ENCODE measurements around the gene WT1. TPM values are rescaled to one million over a fixed set of nuclear protein-coding genes. Genes with fewer than 3 reads are reported as not detected.
A peak's percentile ranks its signal among the peaks of the same experiment; 100 is the strongest.
"Not testable (repeated sequence)": the region's sequence is repeated elsewhere in the genome, so short reads cannot be mapped to it uniquely, and the experiment has no call there.

Gene WT1
- total RNA-seq, 1 donor from 2014 or later: not detected

- DNase-seq (ENCODE audit: low read depth in 2 of 2): no peak
Observed at GRCh38 chr11:32388871-32389770, 46.2 kb downstream of the WT1 start.

GRCh38 chr11:32388365-32388764 lies 47.0 kb downstream of the WT1 start:
- DNase-seq (ENCODE audit: low read depth in 2 of 2): no peak

GRCh38 chr11:32387411-32387810 lies 47.9 kb downstream of the WT1 start:
- no peak for DNase-seq (ENCODE audit: low read depth in 2 of 2)

- peak in 1 of 2 donors; percentile 12 for DNase-seq (ENCODE audit: low read depth in 2 of 2)
Observed at GRCh38 chr11:32386770-32387377, 48.5 kb downstream of the WT1 start.

- peak in 1 of 2 donors; percentile 32 for DNase-seq (ENCODE audit: low read depth in 2 of 2)
Observed at GRCh38 chr11:32385998-32386397, 49.3 kb downstream of the WT1 start.

GRCh38 chr11:32382339-32383049 lies 52.8 kb downstream of the WT1 start:
- DNase-seq (ENCODE audit: low read depth in 2 of 2): no peak

- no peak for DNase-seq (ENCODE audit: low read depth in 2 of 2)
Observed at GRCh38 chr11:32381179-32381578, 54.2 kb downstream of the WT1 start.

- DNase-seq (ENCODE audit: low read depth in 2 of 2): no peak
Observed at GRCh38 chr11:32379719-32380118, 55.6 kb downstream of the WT1 start.

- DNase-seq (ENCODE audit: low read depth in 2 of 2): no peak
Observed at GRCh38 chr11:32375826-32376225, 59.5 kb downstream of the WT1 start.

GRCh38 chr11:32374261-32374711 lies 61.1 kb downstream of the WT1 start:
- DNase-seq (ENCODE audit: low read depth in 2 of 2): peak; percentile 4 to 33

- DNase-seq (ENCODE audit: low read depth in 2 of 2): not testable (repeated sequence)
Observed at GRCh38 chr11:32369987-32370386, 65.4 kb downstream of the WT1 start.

- no peak for DNase-seq (ENCODE audit: low read depth in 2 of 2)
Observed at GRCh38 chr11:32366666-32367065, 68.7 kb downstream of the WT1 start.

- no peak for DNase-seq (ENCODE audit: low read depth in 2 of 2)
Observed at GRCh38 chr11:32365192-32365591, 70.1 kb downstream of the WT1 start.

GRCh38 chr11:32358729-32359128 lies 76.6 kb downstream of the WT1 start:
- no peak for DNase-seq (ENCODE audit: low read depth in 2 of 2)

- DNase-seq (ENCODE audit: low read depth in 2 of 2): no peak
Observed at GRCh38 chr11:32353884-32354283, 81.5 kb downstream of the WT1 start.

GRCh38 chr11:32348502-32348901 lies 86.8 kb downstream of the WT1 start:
- DNase-seq (ENCODE audit: low read depth in 2 of 2): no peak

- no peak for DNase-seq (ENCODE audit: low read depth in 2 of 2)
Observed at GRCh38 chr11:32344946-32345345, 90.4 kb downstream of the WT1 start.

GRCh38 chr11:32343325-32344008 lies 91.9 kb downstream of the WT1 start:
- no peak for DNase-seq (ENCODE audit: low read depth in 2 of 2)

- no peak for DNase-seq (ENCODE audit: low read depth in 2 of 2)
Observed at GRCh38 chr11:32341620-32342613, 93.4 kb downstream of the WT1 start.

- DNase-seq (ENCODE audit: low read depth in 2 of 2): no peak
Observed at GRCh38 chr11:32340181-32340580, 95.2 kb downstream of the WT1 start.
